Common myeloid progenitor, CD34-positive (primary cell): ENCODE measurements around the gene PSMD6.

ENCODE experiments used
- CTCF ChIA-PET: fragments of 350-600 bp; sonication (Branson Sonifier 250); formaldehyde crosslinking; loops from one replicate; lab custom pipeline; 2021; ENCODE audit warnings: antibody characterized with exemption; lab: Charles Lee
- POLR2A ChIA-PET: fragments of 350-600 bp; sonication (Branson Sonifier 250); formaldehyde crosslinking; loops from one replicate; lab custom pipeline; 2021; ENCODE audit warnings: antibody characterized with exemption; lab: Charles Lee
- DNase-seq, 3 donors: peaks; one replicate each; pipeline versions ENCODE4 v3.0.0 to v3.0.0-alpha.2; 2013
- H3K27ac ChIP-seq, 2 experiments: 1 replicate in 1 of 2; 2 replicates in 1 of 2; pipeline ENCODE4 v1.7.0; 2013; ENCODE audit warnings: inconsistent platforms in 2 of 2, low read length in 2 of 2, mild to moderate bottlenecking in 2 of 2, low read depth in 1 of 2, moderate library complexity in 1 of 2; ENCODE audit not compliant: severe bottlenecking in 2 of 2, insufficient read depth in 1 of 2, poor library complexity in 1 of 2
- H3K27me3 ChIP-seq, 5 experiments: replicated peaks in 2 of 5; 1 replicate in 3 of 5; 2 replicates in 2 of 5; pipeline versions ENCODE4 v1.6.1 to v1.7.0; 2013; ENCODE audit warnings: low read length in 4 of 5, mild to moderate bottlenecking in 2 of 5, moderate library complexity in 2 of 5, inconsistent platforms in 1 of 5; ENCODE audit not compliant: insufficient read depth in 5 of 5, control insufficient read depth in 4 of 5
- H3K36me3 ChIP-seq, 4 experiments: 1 replicate in 2 of 4; 2 replicates in 2 of 4; pipeline versions ENCODE4 v1.6.1 to v1.7.0; 2013; ENCODE audit warnings: low read length in 3 of 4, control low read depth in 1 of 4, mild to moderate bottlenecking in 1 of 4; ENCODE audit not compliant: control insufficient read depth in 4 of 4, insufficient read depth in 4 of 4
- H3K4me1 ChIP-seq, 4 experiments: 1 replicate in 3 of 4; 2 replicates in 1 of 4; pipeline versions ENCODE4 v1.6.1 to v1.7.1; 2013; ENCODE audit warnings: low read length in 3 of 4, mild to moderate bottlenecking in 3 of 4, control low read depth in 1 of 4, inconsistent platforms in 1 of 4, moderate library complexity in 1 of 4; ENCODE audit not compliant: control insufficient read depth in 4 of 4, insufficient read depth in 4 of 4; ENCODE audit errors: control extremely low read depth in 1 of 4
- H3K4me3 ChIP-seq, 7 experiments: 1 replicate in 4 of 7; 2 replicates in 3 of 7; pipeline versions ENCODE4 v1.5.1 to v1.7.0; 2013; ENCODE audit warnings: mild to moderate bottlenecking in 7 of 7, low read length in 6 of 7, moderate library complexity in 6 of 7, inconsistent platforms in 2 of 7, low read depth in 2 of 7, control low read depth in 1 of 7; ENCODE audit not compliant: insufficient read depth in 4 of 7, control insufficient read depth in 1 of 7; ENCODE audit errors: extremely low read depth in 1 of 7
- H3K9me3 ChIP-seq, 5 experiments: 1 replicate in 4 of 5; 2 replicates in 1 of 5; pipeline versions ENCODE4 v1.6.1 to v1.7.1; 2013; ENCODE audit warnings: low read length in 4 of 5, mild to moderate bottlenecking in 2 of 5, inconsistent platforms in 1 of 5, low read depth in 1 of 5, moderate library complexity in 1 of 5; ENCODE audit not compliant: control insufficient read depth in 4 of 5, insufficient read depth in 2 of 5; ENCODE audit errors: control extremely low read depth in 1 of 5
- WGBS: methylation state at CpG from one replicate; pipeline ENCODE4 v1.1.5; 2013; ENCODE audit not compliant: insufficient coverage; 5-methylcytosine and 5-hydroxymethylcytosine counted together

Gene PSMD6

DNA sequence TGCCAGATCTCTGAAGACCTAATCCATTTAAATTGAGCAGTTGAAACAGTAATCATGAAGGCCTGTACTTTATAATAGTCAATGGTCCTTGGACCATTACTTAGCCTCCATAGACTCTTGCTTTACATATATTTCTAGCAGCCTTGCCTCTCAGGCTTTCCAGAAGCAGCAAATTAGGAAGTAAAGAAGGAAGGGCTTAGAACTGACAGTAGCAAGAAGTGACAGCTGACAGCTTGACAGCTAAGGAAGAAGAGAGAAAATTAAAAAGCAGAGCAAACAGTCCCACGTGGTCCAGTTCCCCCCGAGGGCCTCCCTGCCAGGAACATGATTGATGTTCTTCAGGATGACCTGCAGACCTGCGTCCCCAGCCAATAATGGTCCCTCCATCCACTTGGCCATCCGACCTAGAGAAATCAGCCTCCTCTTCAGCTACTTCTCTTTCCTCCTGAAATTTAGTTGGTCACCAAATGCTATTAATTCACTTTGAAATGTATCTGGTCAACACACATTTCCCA, 15.0 kb upstream of the PSMD6 start:
- 48% methylated on average over 4 of the region's 4 CpGs for WGBS
- H3K4me1 ChIP-seq = no peaks in the 10 kb centered on the region
- POLR2A ChIA-PET = no interaction called here

DNA sequence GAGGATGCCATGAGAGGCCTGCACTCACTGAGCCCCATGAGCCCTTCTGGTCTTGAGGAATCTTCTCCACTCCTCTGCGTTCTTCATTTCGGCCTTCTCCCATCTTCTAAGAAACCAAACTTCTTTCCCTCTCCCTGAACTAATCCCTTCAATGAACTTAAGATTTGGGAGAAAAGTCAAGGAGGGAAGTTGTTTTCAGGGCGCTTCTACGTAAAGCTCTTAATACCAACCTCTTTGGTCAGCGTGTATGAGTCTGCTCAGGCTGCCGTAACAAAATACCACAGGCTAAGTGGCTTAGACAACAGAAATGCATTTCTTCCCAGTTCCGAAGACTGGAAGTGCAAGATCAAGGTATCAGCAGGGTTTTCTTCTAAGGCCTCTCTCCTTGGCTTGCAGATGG, 13.8 kb upstream of the PSMD6 start:
- Histone ChIP-seq H3K4me1 (no peaks in the 10 kb centered on the region), H3K27ac (no peak overlapping the region), H3K4me3 (no peak overlapping the region), H3K9me3 (peaks cover 0 to 2% (median 0%) of the 10 kb centered on the region in 5 experiments), H3K36me3 (no peaks in the 10 kb centered on the region), H3K27me3 (peaks cover 5 to 22% (median 18%) of the 10 kb centered on the region in 5 experiments)
- DNase-seq = no peak
- CTCF ChIA-PET = no interaction called here
- WGBS = 96% methylated on average over 5 of the region's 7 CpGs
- POLR2A ChIA-PET = no interaction called here

More for the DNA sequence above, 15.0 kb upstream of the PSMD6 start:
- H3K36me3 ChIP-seq = no peaks in the 10 kb centered on the region
- H3K27me3 ChIP-seq = peaks cover 5 to 20% (median 15%) of the 10 kb centered on the region in 5 experiments
- H3K27ac ChIP-seq = no peak overlapping the region
- DNase-seq = no peak
- CTCF ChIA-PET = interaction anchor here (0.7 to 1.3 kb wide), 3 partner anchors 15 to 446 kb away, joined by 3 to 4 read pairs (median 3); partner anchors contain the start of gene PSMD6
- peaks cover 0 to 2% (median 0%) of the 10 kb centered on the region in 5 experiments for H3K9me3 ChIP-seq
- H3K4me3 ChIP-seq = no peak overlapping the region

DNA sequence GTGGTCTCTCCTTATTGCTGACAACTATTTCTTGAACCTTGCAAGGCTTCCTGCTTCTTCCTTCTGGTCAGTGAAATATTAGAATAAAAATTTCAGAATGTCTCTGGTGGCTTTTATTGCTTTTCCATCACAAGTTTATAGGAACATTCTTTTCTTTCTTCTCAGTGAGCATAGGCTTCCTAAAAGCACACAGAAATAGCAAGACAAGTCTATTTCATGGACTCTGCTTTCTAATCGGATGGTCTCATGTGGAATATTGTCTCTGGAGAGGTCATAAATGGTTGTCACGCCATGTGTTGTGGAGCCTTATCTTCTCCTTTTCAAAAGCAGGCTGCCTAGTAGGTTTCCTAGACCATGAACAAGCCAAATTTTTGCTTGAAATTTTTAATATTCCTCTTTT, 9.8 kb upstream of the PSMD6 start:
- Histone ChIP-seq H3K27ac (no peak overlapping the region), H3K4me1 (peaks cover 0 to 4% (median 3%) of the 10 kb centered on the region in 4 experiments), H3K9me3 (peaks cover 0 to 2% (median 0%) of the 10 kb centered on the region in 5 experiments), H3K27me3 (peaks cover 7 to 32% (median 25%) of the 10 kb centered on the region in 5 experiments), H3K36me3 (no peaks in the 10 kb centered on the region), H3K4me3 (no peak overlapping the region)
- DNase-seq = no peak
- CTCF ChIA-PET = interaction anchor here (0.7 to 1.8 kb wide), 5 partner anchors 16 to 452 kb away, joined by 3 to 15 read pairs (median 3); no protein-coding TSS in a partner anchor
- POLR2A ChIA-PET = no interaction called here
- WGBS = 100% methylated on average over 2 of the region's 2 CpGs

GRCh38 chr3:64031540-64032508, 8.5 kb upstream of the PSMD6 start:
- ChIA-PET CTCF (interaction anchor here (0.7 to 3.6 kb wide), 7 partner anchors 18 to 453 kb away, joined by 3 to 43 read pairs (median 8); no protein-coding TSS in a partner anchor), POLR2A (interaction anchor here (0.6 kb wide), 1 partner anchor 31 kb away, joined by 4 read pairs; no protein-coding TSS in a partner anchor)
- Histone ChIP-seq H3K27me3 (peaks cover 10 to 39% (median 26%) of the 10 kb centered on the region in 5 experiments), H3K9me3 (peaks cover 0 to 2% (median 0%) of the 10 kb centered on the region in 5 experiments), H3K27ac (no peak overlapping the region), H3K4me1 (peaks cover 0 to 4% (median 3%) of the 10 kb centered on the region in 4 experiments), H3K4me3 (no peak overlapping the region), H3K36me3 (no peaks in the 10 kb centered on the region)
- WGBS = 75% methylated on average over 6 of the region's 13 CpGs
- no peak for DNase-seq

GRCh38 chr3:64030741-64031140, 7.4 kb upstream of the PSMD6 start:
- Histone ChIP-seq H3K4me3 (peak overlapping the region in 6 of 7 experiments; percentile 13 to 68 (median 40)), H3K36me3 (no peaks in the 10 kb centered on the region), H3K9me3 (peaks cover 0 to 2% (median 0%) of the 10 kb centered on the region in 5 experiments), H3K27me3 (peaks cover 10 to 37% (median 21%) of the 10 kb centered on the region in 5 experiments), H3K4me1 (peaks cover 0 to 4% (median 3%) of the 10 kb centered on the region in 4 experiments), H3K27ac (no peak overlapping the region)
- DNase-seq = peak; percentile 69 to 74 (median 69)
- POLR2A ChIA-PET = no interaction called here
- WGBS = 3% methylated on average over 15 of the region's 16 CpGs
- CTCF ChIA-PET = interaction anchor here (0.6 to 3.6 kb wide), 12 partner anchors 13 to 454 kb away, joined by 3 to 43 read pairs (median 4); no protein-coding TSS in a partner anchor

DNA sequence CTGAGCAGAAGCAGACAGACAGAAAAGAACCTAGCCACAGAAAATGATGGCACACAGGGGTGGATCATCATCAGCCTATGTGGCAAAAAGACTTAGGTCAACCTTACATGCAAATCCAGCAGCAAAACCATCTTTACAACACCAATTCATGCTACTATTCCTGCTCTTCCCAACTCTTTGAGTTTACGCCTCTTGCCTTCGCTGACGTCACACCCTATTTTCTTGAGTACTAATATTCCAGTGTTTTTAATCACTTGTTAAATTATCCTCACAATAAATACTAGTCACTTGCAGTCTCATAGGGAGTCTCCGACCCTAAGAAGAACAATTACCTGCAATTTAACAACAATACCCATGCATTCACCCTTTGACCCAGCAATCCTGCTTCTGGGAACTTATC, 6.0 kb upstream of the PSMD6 start:
- 95% methylated on average over 4 of the region's 4 CpGs for WGBS
- Histone ChIP-seq H3K9me3 (peaks cover 0 to 2% (median 0%) of the 10 kb centered on the region in 5 experiments), H3K4me3 (no peak overlapping the region), H3K27ac (no peak overlapping the region), H3K4me1 (peaks cover 0 to 4% (median 3%) of the 10 kb centered on the region in 4 experiments), H3K36me3 (no peaks in the 10 kb centered on the region), H3K27me3 (peaks cover 10 to 32% (median 21%) of the 10 kb centered on the region in 5 experiments)
- CTCF ChIA-PET = interaction anchor here (1.0 to 3.6 kb wide), 5 partner anchors 11 to 455 kb away, joined by 3 to 43 read pairs (median 4); no protein-coding TSS in a partner anchor
- POLR2A ChIA-PET = no interaction called here
- DNase-seq = no peak
